LHCN-M2 (cell line): Measurements from ENCODE around the gene SLC25A33. TPM values are rescaled to one million over a fixed set of nuclear protein-coding genes. Genes with fewer than 3 reads are reported as not detected.

Source experiments
- DNase-seq: peaks from one replicate; pipeline ENCODE4 v3.0.0-alpha.2; 2012; ENCODE audit warnings: low read depth
- total RNA-seq: library from RNA; depleted of rRNA; stranded (reverse); fragments of >200 nt; gene quantifications from 2 replicates; pipeline ENCODE4 v1.2.3, GENCODE V29; 2014

The SLC25A33 gene
- total RNA-seq, 1 experiment from 2014 or later: 5.5 TPM

- no peak for DNase-seq
Measured at GRCh38 chr1:9600861-9601834, 61.9 kb downstream of the SLC25A33 start.

- no peak for DNase-seq
Measured at GRCh38 chr1:9601942-9602793, 62.9 kb downstream of the SLC25A33 start.

DNA sequence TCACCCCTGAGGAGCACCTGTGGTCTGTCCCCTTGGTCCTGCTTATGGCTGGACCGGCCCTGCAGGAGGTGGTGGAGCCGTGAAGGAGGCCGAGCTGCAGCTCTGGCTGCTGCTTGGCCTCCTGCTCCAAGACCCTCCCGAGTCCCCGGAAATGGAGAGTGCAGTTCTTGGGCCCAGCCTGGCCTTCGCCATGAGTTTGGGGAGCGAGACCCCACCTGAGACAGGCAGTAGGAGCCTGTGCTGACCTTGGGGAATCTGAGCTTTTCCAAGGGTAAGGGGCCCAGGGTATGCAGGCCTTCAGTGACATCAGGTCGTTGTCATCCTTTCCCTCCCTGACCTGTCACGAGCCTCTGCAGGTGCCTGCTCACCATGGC, 63.5 kb downstream of the SLC25A33 start:
- no peak for DNase-seq

DNA sequence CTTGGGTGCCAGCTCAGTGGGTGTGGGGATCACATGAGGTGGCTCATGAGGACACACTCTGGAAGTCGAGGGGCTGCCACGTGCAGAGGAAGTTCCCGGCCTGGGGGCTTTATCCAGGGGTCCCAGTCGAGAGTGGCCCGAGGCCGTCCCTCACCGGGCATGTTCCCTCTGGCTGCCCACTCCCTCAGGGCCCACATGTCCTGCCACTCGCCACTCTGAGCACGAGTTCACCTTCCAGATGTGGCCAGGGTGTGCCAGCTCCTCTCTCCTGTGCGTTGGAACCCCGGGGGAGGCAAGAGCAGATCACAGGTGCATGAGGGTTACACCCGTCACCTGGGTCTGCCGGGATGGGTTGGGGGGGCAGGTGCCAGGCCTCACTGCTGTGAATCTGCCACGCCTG, 64.0 kb downstream of the SLC25A33 start:
- DNase-seq: no peak

DNA sequence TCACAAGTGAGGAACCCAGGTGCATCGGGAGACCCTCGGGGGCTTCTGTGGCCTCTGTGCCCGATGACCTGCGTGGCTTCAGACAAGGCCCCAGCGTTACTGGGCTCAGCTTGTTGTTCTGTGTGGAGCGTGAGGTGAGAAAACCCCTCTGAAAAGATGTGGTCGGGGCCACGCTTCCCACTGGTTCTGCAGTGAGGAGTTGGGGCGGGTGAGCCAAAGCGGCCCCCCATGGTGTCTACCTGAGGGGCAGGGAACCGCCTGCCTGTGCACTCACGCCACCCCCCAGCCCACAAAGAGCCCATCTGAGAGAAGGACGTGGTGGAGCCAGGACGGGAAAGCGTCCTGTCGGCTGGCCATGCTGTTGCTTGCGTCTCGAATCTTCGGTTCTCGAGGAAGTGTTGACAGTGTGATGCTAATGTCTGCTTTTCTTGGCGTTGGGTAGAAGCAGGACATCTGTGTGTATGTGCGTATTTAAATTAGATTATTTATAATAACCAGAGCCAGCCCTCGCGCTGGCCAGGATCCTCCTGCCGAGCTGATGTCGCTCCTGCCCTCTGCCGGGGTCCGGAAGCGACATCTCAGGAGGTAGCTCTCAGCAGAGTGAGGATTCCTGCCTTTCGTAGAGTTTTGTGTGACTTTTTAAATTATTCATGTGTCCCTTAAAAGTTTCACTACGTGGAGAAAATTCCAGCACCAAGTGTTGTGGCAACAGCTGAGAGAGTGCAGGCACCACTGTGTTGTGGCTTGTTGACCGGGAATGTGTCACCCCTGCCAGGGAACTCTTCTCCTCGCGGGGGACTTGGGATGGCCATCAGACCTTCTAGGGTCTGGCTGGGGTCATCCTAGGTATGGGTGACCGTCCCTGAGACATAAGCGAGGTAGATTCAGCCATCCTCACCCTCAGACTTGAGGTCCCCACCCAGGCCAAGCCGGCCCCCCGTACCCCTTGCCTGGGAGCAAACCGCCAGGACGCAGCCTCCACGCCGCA, 64.8 kb downstream of the SLC25A33 start:
- DNase-seq: no peak

- no peak for DNase-seq
Measured at GRCh38 chr1:9604836-9605235, 65.6 kb downstream of the SLC25A33 start.

GRCh38 chr1:9605946-9606455, 66.7 kb downstream of the SLC25A33 start:
- DNase-seq: no peak

DNA sequence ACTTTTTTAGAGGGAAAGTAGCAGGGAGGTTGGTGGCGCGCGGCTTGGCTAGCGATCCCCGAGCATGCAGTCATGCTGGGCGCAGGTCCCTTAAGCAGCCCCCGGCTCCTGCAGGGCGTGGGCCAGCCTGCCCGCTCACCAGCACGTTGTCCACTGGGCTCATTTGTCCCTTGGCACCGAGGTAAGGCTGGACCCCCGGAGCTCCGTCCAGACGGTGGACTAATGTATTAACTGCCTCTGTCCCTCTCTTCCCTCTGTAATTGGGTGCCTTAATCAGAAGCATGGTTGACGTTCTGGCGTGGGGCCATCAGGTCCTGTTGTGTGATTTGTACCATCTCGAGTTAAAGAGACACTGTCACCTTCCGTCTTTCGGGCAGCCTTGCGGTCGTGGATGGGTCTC, 67.2 kb downstream of the SLC25A33 start:
- no peak for DNase-seq

DNA sequence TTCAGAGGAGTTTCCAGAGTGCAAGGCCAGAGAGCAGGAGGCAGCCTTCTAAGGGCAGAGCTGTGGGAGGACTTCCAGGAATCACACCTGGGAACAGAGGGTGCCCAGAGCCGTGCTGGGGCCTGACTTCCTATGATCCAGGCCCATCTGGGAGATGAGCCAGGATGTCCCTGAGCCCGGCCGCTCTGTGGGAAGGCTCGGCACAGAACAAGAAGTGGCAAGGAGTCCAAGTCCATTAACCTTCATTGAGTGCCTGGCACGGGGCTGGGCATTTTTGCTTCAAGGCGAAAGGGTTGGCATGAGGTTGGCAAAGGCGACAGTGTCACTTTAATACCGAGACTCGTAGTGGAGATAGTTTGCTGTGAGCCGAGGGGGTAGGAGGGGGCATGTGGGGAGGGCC, 67.7 kb downstream of the SLC25A33 start:
- no peak for DNase-seq

- DNase-seq: no peak
Measured at GRCh38 chr1:9607352-9607751, 68.1 kb downstream of the SLC25A33 start.

GRCh38 chr1:9609998-9610397, 70.7 kb downstream of the SLC25A33 start:
- DNase-seq: no peak

DNA sequence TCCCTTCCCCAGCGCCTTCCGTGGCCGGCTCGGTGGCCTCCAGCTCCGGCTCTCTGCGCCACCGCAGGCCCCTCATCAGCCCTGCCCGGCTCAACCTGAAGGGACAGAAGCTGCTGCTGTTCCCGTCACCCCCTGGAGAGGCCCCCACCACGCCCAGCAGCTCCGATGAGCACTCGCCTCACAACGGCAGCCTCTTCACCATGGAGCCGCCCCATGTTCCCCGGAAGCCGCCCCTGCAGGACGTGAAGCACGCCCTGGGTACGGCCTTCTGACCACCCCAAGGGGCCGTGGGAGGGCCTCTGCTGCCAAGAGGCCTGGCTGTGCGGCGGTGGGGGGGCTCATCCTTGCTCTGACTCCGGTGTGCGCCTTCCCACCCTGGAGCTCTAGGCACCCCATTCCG, 71.3 kb downstream of the SLC25A33 start:
- DNase-seq: no peak

GRCh38 chr1:9611716-9612115, 72.5 kb downstream of the SLC25A33 start:
- no peak for DNase-seq

DNA sequence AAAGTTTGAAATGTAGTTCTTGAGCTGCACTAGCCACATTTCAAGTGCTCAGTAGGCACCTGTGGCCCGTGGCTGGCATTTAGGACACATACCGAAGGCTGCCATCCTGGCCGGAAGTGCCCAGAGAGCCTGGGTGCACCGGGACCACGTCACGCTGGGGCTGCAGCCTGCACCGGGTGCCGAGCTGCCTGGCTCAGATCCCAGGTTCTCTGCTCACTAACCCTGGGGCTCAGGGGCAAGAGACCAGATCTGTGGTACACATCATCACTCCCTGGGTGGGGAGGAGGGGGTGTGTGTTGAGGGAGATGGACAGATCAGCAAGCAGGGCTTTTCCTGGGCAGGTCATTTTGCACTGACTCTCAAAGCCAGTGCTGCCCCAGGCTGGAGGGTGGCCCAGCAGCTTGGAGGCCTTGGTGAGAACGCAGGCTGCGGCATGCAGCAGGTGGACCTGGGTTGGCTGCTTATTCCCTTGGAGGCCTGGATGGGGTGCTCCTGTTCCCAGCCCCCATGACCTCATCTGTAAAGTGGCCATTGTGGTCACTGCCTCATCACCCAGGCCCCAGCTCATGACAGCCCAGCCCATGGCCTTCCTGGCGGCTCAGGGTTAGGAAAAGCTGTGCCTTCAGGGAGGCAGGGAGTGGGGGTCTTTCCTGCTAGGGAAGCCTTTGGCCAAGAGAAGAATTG, 73.0 kb downstream of the SLC25A33 start:
- no peak for DNase-seq

DNA sequence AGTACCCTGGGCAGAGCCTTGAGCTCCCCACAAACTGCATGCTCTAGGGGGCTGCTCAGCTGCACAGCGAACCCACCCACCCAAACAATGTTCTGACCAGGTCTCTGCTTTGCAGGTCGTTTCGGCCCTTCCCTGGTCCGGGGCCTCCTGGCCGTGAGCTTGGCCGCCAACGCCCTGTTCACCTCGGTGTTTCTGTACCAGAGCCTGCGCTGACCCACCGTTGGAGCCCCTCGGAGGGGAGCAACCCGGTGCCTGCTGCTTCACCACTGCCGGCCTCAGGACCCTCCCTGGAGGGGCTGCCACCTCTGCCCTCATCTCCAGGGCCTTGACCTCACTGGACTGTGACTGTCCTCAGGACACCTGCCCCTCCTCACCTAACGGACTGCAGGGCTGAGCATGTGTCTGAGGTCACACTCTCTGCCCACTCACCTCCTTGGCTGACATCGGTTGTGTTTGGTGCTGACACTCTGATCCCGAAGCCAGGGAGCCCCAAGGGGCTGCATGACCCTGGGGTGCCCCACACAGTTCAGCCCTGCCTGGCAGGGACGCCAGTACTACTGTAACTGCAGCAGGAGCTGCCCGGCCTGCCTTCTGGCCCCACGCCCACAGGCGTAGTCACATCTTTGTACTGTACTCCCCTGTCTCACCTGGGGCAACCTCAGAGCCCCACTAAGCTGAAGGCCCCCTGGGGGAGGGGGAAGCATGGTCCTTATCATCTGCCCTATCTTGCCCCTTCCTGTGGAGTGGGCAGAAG, 73.8 kb downstream of the SLC25A33 start:
- no peak for DNase-seq

GRCh38 chr1:9613625-9614299, 74.5 kb downstream of the SLC25A33 start:
- no peak for DNase-seq

- DNase-seq: peak; percentile 47
Measured at GRCh38 chr1:9615316-9616063, 76.2 kb downstream of the SLC25A33 start.

DNA sequence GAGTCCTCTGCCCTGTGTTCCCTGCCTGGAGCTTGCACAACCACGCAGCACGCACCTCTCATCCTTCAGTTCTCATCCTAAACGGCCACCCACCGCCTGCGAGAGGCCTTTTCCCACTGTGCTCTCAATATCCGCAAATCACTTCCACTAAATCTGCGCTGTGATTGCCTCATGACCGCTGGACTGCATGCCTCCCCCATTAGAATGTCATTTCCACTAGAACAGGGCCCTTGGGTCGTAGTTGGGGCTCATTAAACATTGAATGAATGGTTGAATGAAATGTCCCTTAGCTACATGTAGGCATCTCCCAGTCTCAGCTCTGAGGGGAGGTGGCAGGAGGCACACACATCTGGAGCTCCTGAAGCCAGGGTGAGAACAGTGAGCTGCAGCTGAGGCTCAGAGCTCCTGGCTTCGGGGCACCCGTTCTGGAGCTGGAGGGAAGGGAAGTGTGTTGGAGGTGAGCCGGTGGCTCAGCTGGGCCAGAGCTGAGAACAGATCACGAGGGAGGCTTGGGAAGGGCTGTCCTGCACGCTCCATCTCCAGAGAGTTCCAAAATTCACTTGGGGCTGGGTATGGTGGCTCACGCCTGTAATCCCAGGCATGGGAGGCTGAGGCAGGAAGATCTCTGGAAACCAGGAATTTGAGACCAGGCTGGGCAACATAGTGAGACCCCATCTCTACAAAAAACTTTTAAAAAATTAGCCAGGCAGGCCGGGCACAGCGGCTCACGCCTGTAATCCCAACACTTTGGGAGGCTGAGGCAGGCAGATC, 79.8 kb downstream of the SLC25A33 start:
- no peak for DNase-seq
